HG03469 (cell line): ENCODE measurements around the gene FAM168A.

Source experiments
- ATAC-seq: cut with Tn5 transposase; IDR thresholded peaks from one replicate; pipeline ENCODE4 v1.9.1; 2021; ENCODE audit warnings: mild to moderate bottlenecking, moderate library complexity, moderate number of reproducible peaks; ENCODE audit not compliant: unreplicated experiment

The FAM168A gene

GRCh38 chr11:73356979-73357860 lies 240.7 kb downstream of the FAM168A start:
- no peak for ATAC-seq

GRCh38 chr11:73355109-73355508 lies 242.8 kb downstream of the FAM168A start:
- no peak for ATAC-seq

- no peak for ATAC-seq
Measured at GRCh38 chr11:73353422-73353821, 244.5 kb downstream of the FAM168A start.

DNA sequence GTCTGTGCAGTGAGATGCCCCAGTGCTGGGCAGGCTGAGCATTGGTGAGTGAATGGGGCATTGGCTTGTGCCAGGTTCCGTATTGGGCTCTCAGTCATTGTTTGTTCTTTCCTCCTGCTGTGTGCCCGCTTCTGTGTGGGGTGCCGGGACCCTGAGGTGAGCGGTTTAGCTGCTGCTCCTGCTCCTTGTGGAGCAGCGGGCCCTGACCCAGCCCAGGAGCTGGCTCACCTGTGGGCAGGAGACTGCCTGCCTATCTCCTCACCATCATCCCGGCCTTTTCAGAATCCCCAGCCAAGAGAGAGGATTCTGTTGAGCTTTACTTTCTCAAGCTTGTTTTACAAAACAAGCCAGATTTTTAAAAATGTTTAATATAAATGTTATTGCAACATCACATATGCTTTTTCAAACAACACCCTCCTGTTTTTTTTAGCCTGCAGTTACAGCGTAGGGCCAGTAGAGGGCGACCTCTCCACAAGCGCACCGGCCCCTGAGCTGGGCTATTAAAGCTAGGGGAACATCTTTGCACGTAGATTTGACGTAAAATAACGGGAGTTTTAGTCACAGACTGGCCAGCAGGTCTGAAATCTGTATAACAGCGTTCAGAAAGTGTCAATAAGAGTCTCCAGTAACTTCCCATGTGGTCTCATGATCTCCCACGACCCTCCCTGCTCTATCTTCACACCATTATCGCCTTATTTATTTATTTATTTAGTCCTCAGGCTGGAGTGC lies 246.8 kb downstream of the FAM168A start:
- no peak for ATAC-seq
